A673 (cell line): Measurements from ENCODE around the gene CPA5. TPM values are rescaled to one million over a fixed set of nuclear protein-coding genes. Genes with fewer than 3 reads are reported as not detected.

Experiments used
- BruUV-seq: library from RNA; stranded (reverse); fragments of 400-500 nt; replicated peaks from 2 replicates; lab custom pipeline; 2021; lab: Mats Ljungman, UMichigan
- CTCF ChIA-PET: fragments of 300-600 bp; sonication (Branson Sonifier 250); formaldehyde crosslinking; loops from one replicate; lab custom pipeline; 2022; ENCODE audit warnings: antibody characterized with exemption; lab: Charles Lee
- POLR2A ChIA-PET: fragments of 300-600 bp; sonication (Branson Sonifier 250); formaldehyde crosslinking; loops from one replicate; lab custom pipeline; 2022; ENCODE audit warnings: antibody characterized with exemption; ENCODE audit not compliant: low non-redundant PET; lab: Charles Lee
- DNase-seq: peaks from one replicate; pipeline ENCODE4 v3.0.0-alpha.2; 2015; ENCODE audit warnings: low spot score
- H3K27ac ChIP-seq: fragments of 200-600 bp; sonication (generic); 2 replicates; pipeline ENCODE4 v1.5.1; 2016; ENCODE audit warnings: mixed run types, low read depth, mild to moderate bottlenecking, mixed read lengths, antibody characterized with exemption, low read length; ENCODE audit not compliant: poor library complexity, severe bottlenecking
- H3K27me3 ChIP-seq: fragments of 200-600 bp; sonication (generic); replicated peaks from 2 replicates; pipeline ENCODE4 v1.6.1; 2017; ENCODE audit warnings: mixed run types, low read depth, mild to moderate bottlenecking, mixed read lengths, antibody characterized with exemption, low read length; ENCODE audit not compliant: insufficient read depth, poor library complexity
- H3K36me3 ChIP-seq: fragments of 200-600 bp; sonication (generic); 2 replicates; pipeline ENCODE4 v1.6.1; 2016; ENCODE audit warnings: mixed run types, mild to moderate bottlenecking, mixed read lengths, antibody characterized with exemption, low read length; ENCODE audit not compliant: insufficient read depth, poor library complexity, severe bottlenecking
- H3K4me1 ChIP-seq: fragments of 200-600 bp; sonication (generic); 2 replicates; pipeline ENCODE4 v1.6.1; 2017; ENCODE audit warnings: mixed run types, mild to moderate bottlenecking, mixed read lengths, antibody characterized with exemption, low read length; ENCODE audit not compliant: insufficient read depth, poor library complexity, severe bottlenecking
- H3K4me3 ChIP-seq: fragments of 200-600 bp; sonication (generic); 2 replicates; pipeline ENCODE4 v1.5.1; 2016; ENCODE audit warnings: low read depth, mixed run types, mild to moderate bottlenecking, mixed read lengths, low read length; ENCODE audit not compliant: poor library complexity, severe bottlenecking
- H3K9me3 ChIP-seq: fragments of 200-600 bp; sonication (generic); 2 replicates; pipeline ENCODE4 v1.6.1; 2016; ENCODE audit warnings: mixed run types, low read depth, mild to moderate bottlenecking, mixed read lengths, antibody characterized with exemption, low read length; ENCODE audit not compliant: poor library complexity, severe bottlenecking
- CTCF ChIP-seq: fragments of 300-800, 200-600 bp; sonication (generic); conservative IDR thresholded peaks from 2 replicates; pipeline ENCODE4 v1.5.1; 2017; ENCODE audit warnings: low read depth, mild to moderate bottlenecking, antibody characterized with exemption, low read length, moderate library complexity, mixed read lengths
- EZH2 ChIP-seq: fragments of 200-600 bp; sonication (generic); IDR thresholded peaks from 2 replicates; pipeline ENCODE4 v1.6.1; 2017; ENCODE audit warnings: borderline replicate concordance, low read depth, mild to moderate bottlenecking, mixed read lengths, antibody characterized with exemption, low read length; ENCODE audit not compliant: poor library complexity, severe bottlenecking
- intact Hi-C: fragments of 100-400 bp; cut with micrococcal nuclease; formaldehyde crosslinking; loops from one replicate; pipeline ENCODE4 v1.10.0; 2022; ENCODE audit not compliant: unreplicated experiment
- total RNA-seq: library from RNA; stranded (reverse); gene quantifications from 2 replicates; pipeline ENCODE4 v1.2.3, GENCODE V29; 2021

The CPA5 gene
- total RNA-seq, 1 experiment from 2014 or later, result not detected

- no TSS peak for BruUV-seq
- DNase-seq, result no peak
- H3K27me3 ChIP-seq, result no peaks in the 10 kb centered on the region
- ChIA-PET CTCF (no interaction called here), POLR2A (no interaction called here)
- H3K27ac ChIP-seq, result no peak overlapping the region
- intact Hi-C loops, result no loop called here
- H3K4me1 ChIP-seq, result peaks cover 3% of the 10 kb centered on the region
- no peaks in the 10 kb centered on the region for H3K36me3 ChIP-seq
- no peaks in the 10 kb centered on the region for H3K9me3 ChIP-seq
- TF ChIP-seq CTCF (no peak), EZH2 (no peak)
- no peak overlapping the region for H3K4me3 ChIP-seq
These were observed 43.2 kb downstream of the CPA5 start for GRCh38 chr7:130387628-130388403.

- Histone ChIP-seq H3K27me3 (no peaks in the 10 kb centered on the region), H3K4me3 (no peak overlapping the region), H3K36me3 (no peaks in the 10 kb centered on the region), H3K27ac (no peak overlapping the region), H3K9me3 (no peaks in the 10 kb centered on the region), H3K4me1 (peaks cover 6% of the 10 kb centered on the region)
- intact Hi-C loops, result no loop called here
- ChIA-PET CTCF (no interaction called here), POLR2A (no interaction called here)
- BruUV-seq, result no TSS peak
- DNase-seq, result no peak
- TF ChIP-seq EZH2 (no peak), CTCF (no peak)
These were observed 44.1 kb downstream of the CPA5 start for GRCh38 chr7:130388671-130389070.

- Histone ChIP-seq H3K9me3 (no peaks in the 10 kb centered on the region), H3K36me3 (no peaks in the 10 kb centered on the region), H3K4me3 (no peak overlapping the region), H3K4me1 (peaks cover 6% of the 10 kb centered on the region), H3K27me3 (no peaks in the 10 kb centered on the region), H3K27ac (no peak overlapping the region)
- POLR2A ChIA-PET, result no interaction called here
- CTCF ChIA-PET, result no interaction called here
- no peak for DNase-seq
- intact Hi-C loops, result no loop called here
- no peak for TF ChIP-seq EZH2
- no peak for TF ChIP-seq CTCF
- no TSS peak for BruUV-seq
These were observed 45.9 kb downstream of the CPA5 start for GRCh38 chr7:130390486-130390885.
